HG03460 (cell line): ENCODE results near the gene CRY1.

ENCODE experiments used
- ATAC-seq: cut with Tn5 transposase; IDR thresholded peaks from one replicate; pipeline ENCODE4 v1.9.1; 2021; ENCODE audit not compliant: unreplicated experiment

CRY1 gene

GRCh38 chr12:106974511-106974910 is 118.8 kb downstream of the CRY1 start:
- peak; percentile 89 for ATAC-seq

- ATAC-seq: no peak
Measured at GRCh38 chr12:106973545-106973944, 119.8 kb downstream of the CRY1 start.

DNA sequence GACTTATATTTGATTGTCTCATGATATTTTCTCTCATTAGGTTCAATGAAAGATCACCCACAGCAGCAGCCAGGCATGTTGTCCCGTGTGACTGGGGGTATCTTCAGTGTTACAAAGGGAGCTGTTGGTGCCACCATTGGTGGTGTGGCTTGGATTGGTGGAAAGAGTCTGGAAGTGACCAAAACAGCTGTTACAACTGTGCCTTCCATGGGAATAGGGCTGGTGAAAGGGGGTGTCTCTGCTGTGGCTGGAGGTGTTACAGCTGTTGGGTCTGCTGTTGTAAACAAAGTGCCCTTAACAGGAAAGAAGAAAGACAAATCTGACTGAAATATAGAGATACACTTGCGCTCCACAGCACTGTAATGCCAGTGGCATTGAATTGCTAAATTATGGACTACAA is 122.3 kb downstream of the CRY1 start:
- ATAC-seq: no peak

GRCh38 chr12:106964526-106964925 is 128.8 kb downstream of the CRY1 start:
- ATAC-seq: no peak

DNA sequence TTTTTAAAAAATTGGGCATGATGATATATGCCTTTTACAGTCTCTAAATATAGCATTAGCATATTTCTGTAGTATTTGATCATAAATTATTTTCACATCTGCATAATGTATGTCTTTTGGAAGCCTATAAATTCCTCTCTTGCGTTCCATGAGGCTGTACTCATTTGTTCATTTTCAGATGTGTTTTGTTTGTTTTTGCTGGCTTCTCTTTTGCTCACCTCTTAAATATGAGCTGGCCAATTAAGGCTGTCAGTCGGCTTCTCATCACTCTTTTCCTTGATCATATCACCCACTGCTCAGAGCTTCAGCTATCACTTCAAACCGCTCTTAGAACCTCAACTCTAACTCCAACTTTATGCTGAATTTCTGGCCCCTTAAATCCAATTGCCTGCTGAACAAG is 131.1 kb downstream of the CRY1 start:
- ATAC-seq: no peak

DNA sequence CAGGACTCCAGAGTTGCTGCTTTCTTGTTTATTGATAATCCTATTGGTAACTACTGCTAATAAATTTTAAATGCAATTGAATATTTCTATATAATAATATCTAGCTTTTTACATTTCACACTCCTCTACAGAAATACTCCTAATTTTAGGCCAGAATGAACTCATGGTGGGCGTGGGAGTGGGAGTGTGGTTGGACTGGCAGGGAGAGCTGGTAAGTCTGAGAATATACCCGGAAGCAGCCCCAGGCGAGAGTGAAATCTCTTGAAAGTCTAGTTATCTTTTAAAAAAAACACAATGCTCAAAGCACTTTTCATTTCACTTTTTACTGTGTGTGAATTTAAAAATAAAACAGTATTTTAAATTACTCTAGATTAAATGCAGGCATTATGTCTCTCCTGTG is 132.9 kb downstream of the CRY1 start:
- ATAC-seq: no peak

GRCh38 chr12:106957583-106957982 is 135.8 kb downstream of the CRY1 start:
- ATAC-seq: no peak

DNA sequence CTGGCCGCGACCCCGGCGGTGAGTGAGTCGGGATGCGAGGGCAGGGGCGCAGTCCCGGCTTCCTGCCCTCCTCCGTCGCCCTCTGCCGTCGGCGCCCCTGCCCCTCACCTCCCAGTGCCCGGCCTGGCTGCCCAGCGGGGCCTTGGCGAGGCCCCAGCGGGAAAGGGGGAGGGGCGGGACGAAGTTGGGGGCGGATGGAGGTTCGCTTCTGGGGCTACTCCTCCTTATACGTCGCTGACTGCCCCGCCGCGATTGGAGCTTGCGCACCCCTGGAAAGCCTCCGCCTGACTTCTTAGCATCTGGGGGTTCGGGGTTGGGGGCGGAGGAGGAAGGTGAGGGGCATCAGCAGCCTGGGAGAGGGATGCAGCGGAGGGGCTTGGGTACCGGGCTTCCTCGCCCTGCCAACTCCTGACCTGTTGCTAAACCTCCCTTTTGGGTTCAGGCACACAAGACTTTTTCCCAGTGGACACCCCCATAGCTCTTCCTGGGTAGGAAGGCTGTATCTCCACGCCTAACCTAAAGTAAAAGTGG is 137.2 kb downstream of the CRY1 start:
- ATAC-seq: peak; percentile 38

DNA sequence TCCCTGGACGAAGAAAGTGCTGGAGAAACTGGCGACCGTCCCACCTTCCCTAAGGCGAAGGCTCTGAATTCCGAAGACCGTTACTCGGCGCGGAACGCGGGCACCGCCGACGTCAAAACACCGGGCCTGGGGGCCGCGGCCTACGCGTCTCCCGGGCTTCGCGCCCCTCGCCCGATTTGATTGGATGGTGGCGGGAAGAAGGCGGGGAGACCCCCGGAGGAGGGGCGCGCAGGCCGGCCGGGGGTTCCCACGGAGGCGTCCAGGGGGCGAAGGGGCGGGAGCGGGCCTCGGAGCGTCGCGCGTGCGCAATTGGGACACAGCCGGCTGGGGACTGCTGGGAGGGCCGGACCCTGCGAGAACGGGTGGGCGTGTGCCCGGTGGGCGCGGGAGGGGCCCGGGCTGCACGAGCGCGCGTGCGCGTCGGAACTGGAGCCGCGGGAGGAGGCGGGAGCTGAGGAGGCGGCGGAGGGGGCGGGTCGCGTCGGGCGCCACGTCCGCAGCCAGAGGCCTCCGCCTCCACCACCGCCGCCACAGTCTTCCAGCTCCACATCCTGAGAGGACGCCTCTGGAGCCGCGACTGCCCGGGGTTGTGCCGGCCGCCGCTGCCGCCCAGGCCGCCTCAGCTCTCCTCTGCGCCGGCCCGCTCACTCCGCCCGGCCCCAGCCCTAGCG is 137.8 kb downstream of the CRY1 start, which contains the start of gene TMEM263:
TSS of gene TMEM263 (plus strand) at position 531 of the 671 bp plus-strand sequence. CDS start 11,210 bp downstream, outside the sequence.
- ATAC-seq: peak; percentile 63

DNA sequence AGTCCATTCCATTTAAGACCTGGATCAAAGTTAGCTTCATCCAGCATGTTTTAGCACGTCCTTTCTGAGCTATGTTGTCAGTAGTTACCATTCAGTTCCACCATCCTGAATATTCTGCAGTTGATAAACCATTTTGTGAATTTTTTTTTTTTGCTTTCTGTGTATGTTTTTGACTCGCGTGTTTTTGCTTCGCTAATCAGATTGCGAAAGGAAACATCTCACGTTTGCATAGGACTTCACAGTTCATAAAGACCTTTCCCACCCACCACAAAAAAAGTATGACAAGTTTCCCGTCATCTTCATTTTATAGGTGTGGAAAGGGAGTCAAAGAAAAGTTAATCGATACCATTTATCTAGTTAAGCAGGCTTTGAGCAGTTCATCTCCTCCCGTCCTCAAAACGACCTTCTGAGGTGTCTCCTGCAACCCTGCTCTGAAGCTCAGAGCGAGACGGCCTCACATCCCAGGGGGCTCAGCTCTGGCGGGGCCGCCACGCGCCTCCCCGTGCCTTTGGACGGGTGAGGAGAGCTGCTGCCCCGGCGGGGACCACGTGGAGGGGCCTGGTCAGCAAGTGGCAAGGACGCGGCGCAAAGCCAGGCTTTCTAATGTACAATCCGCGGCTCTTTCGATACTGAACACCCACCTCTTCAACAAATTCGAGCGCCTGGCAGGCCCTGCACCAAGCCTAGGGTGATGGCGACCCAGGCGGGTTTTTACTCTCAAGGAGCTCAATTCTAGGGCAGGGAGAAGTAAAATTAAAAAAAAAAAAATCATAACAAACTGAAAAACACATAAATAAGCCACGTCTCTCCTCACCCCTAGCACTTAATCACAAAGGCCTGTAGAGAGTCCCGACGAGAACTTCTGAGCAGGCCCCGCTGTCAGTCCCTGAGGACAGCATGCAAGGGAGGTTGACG is 138.6 kb downstream of the CRY1 start:
- ATAC-seq: peak; percentile 17

DNA sequence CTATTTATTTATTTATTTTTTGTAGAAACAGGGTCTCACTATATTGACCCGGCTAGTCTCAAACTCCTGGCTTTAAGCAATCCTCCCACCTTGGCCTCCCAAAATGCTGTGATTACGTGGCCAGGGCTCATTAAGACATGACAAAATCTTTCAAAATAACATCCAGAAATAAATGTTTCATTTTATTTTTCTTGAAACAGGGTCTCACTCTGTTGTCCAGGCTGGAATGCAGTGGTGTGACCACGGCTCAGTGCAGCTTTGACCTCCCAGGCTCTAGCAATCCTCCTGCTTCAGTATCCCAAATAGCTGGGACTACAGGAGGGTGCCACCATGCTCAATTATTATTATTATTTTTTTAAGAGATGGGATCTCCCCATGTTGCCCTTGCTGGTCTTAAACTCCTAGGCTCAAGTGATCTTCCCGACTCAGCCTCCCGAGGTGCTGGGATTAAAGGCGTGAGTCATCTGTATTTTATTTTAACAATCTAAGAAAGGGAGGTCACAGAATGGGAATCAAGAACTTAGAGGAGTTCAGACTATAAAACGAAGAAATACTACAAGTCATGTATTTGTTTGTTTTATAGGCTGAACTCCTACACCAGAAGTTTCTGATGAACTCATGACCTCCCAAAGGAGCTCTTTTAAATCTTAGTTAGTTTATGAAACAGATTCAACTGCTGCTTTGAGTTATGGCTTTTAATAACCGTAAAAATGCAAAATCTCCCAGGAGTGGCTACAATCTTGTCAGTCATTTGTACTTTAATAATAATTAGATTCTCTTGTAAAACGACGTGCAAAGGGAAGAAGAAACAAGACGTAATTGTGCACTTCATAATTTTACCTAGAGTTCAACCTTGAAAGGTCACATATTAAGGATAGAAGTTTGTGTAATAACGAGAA is 139.7 kb downstream of the CRY1 start:
- ATAC-seq: no peak

DNA sequence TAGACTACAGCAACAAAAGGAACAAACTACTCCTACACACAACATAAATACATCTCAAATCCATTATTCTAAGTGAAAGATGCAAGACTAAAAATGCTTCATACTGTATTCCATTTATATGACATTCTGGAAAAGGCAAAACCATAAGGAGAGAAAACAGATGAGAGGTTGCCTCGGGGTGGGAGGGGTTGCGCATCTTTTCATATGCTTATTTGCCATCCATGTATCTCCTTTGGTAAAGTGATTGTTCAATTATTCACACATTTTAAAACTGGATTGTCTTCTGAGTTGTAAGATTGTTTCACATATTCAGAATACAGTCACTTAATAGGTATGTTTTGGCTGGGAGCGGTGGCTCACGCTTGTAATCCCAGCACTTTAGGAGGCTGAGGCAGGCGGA is 142.8 kb downstream of the CRY1 start:
- no peak for ATAC-seq

- ATAC-seq: no peak
Measured at GRCh38 chr12:106947461-106947860, 145.9 kb downstream of the CRY1 start.

- no peak for ATAC-seq
Measured at GRCh38 chr12:106945261-106945851, 148.0 kb downstream of the CRY1 start.

GRCh38 chr12:106942775-106943174 is 150.6 kb downstream of the CRY1 start:
- ATAC-seq: no peak

- no peak for ATAC-seq
Measured at GRCh38 chr12:106941481-106942156, 151.7 kb downstream of the CRY1 start.
